H1 (cell line): ENCODE measurements around the gene DHRS9. TPM values are rescaled to one million over a fixed set of nuclear protein-coding genes. Genes with fewer than 3 reads are reported as not detected.

Experiments
- CTCF ChIA-PET: fragments of 300-600 bp; sonication (Branson Sonifier 250); formaldehyde crosslinking; loops from one replicate; lab custom pipeline; 2021; ENCODE audit not compliant: partially characterized antibody; lab: Charles Lee
- POLR2A ChIA-PET: fragments of 300-600 bp; sonication (Branson Sonifier 250); formaldehyde crosslinking; loops from one replicate; lab custom pipeline; 2021; ENCODE audit warnings: inconsistent platforms; ENCODE audit not compliant: partially characterized antibody; lab: Charles Lee
- DNase-seq, 2 experiments: peaks; one replicate each; pipeline versions ENCODE4 v3.0.0 to v3.0.0-alpha.2; 2010 to 2022; ENCODE audit warnings: low spot score in 2 of 2, low read depth in 1 of 2, mixed read lengths in 1 of 2
- FAIRE-seq: peaks from 2 replicates; lab custom pipeline; 2011; peaks lifted over from hg19 to GRCh38; lab: Jason Lieb, UNC
- H2AFZ ChIP-seq: 2 replicates; pipeline ENCODE4 v1.8.1; 2012; ENCODE audit warnings: low read length, inconsistent platforms
- H2AK5ac ChIP-seq: 2 replicates; pipeline ENCODE4 v1.6.1; 2013; ENCODE audit warnings: low read depth, low read length
- H2BK120ac ChIP-seq: replicated peaks from 2 replicates; pipeline ENCODE3; 2013; ENCODE audit warnings: low read depth, low read length, inconsistent platforms
- H2BK12ac ChIP-seq: 2 replicates; pipeline ENCODE4 v1.6.1; 2013; ENCODE audit warnings: low read depth, low read length
- H2BK15ac ChIP-seq: 2 replicates; pipeline ENCODE4 v1.6.1; 2013; ENCODE audit warnings: low read length
- H2BK20ac ChIP-seq: 2 replicates; pipeline ENCODE4 v1.6.1; 2013; ENCODE audit warnings: low read length
- H2BK5ac ChIP-seq: 2 replicates; pipeline ENCODE4 v1.6.1; 2013; ENCODE audit warnings: low read depth, low read length
- H3K14ac ChIP-seq: 2 replicates; pipeline ENCODE4 v1.6.1; 2013; ENCODE audit warnings: inconsistent platforms; ENCODE audit not compliant: insufficient read length
- H3K18ac ChIP-seq: 2 replicates; pipeline ENCODE4 v1.6.1; 2013; ENCODE audit warnings: low read length; ENCODE audit errors: extremely low read depth
- H3K23ac ChIP-seq: 2 replicates; pipeline ENCODE4 v1.6.1; 2013; ENCODE audit warnings: inconsistent platforms; ENCODE audit not compliant: insufficient read length
- H3K23me2 ChIP-seq: 2 replicates; pipeline ENCODE4 v1.6.1; 2013; ENCODE audit warnings: low read depth, low read length
- H3K27ac ChIP-seq: 2 replicates; pipeline ENCODE4 v1.6.1; 2011; ENCODE audit warnings: low read depth, low read length, inconsistent platforms
- H3K27me3 ChIP-seq, 4 experiments: replicated peaks in 1 of 4; 1 replicate in 1 of 4; 2 replicates in 3 of 4; pipeline versions ENCODE4 v1.6.1 to v1.8.1; 2011 to 2013; ENCODE audit warnings: low read length in 3 of 4, mild to moderate bottlenecking in 3 of 4, inconsistent platforms in 2 of 4, mixed read lengths in 2 of 4, moderate library complexity in 1 of 4; ENCODE audit not compliant: control insufficient read depth in 3 of 4, insufficient read depth in 3 of 4; ENCODE audit errors: extremely low read depth in 1 of 4
- H3K36me3 ChIP-seq, 4 experiments: 2 replicates each; pipeline versions ENCODE4 v1.6.1 to v1.8.1; 2011 to 2013; ENCODE audit warnings: mild to moderate bottlenecking in 4 of 4, low read length in 3 of 4, moderate library complexity in 2 of 4, control low read depth in 1 of 4, inconsistent platforms in 1 of 4; ENCODE audit not compliant: insufficient read depth in 4 of 4, control insufficient read depth in 2 of 4
- H3K4ac ChIP-seq: replicated peaks from 2 replicates; pipeline ENCODE3; 2013; ENCODE audit warnings: low read length, low read depth, mixed read lengths, inconsistent platforms; ENCODE audit not compliant: insufficient read length
- H3K4me1 ChIP-seq, 4 experiments: replicated peaks in 1 of 4; 1 replicate in 1 of 4; 2 replicates in 3 of 4; pipeline versions ENCODE4 v1.6.1 to v1.8.1; 2011 to 2013; ENCODE audit warnings: low read length in 3 of 4, inconsistent platforms in 2 of 4, mixed read lengths in 1 of 4; ENCODE audit not compliant: insufficient read depth in 4 of 4, control insufficient read depth in 3 of 4
- H3K4me2 ChIP-seq, 2 experiments: 2 replicates each; pipeline versions ENCODE4 v1.6.1 to v1.8.1; 2011 to 2013; ENCODE audit warnings: low read depth in 2 of 2, low read length in 2 of 2, control low read depth in 1 of 2, inconsistent platforms in 1 of 2, mild to moderate bottlenecking in 1 of 2; ENCODE audit not compliant: insufficient read depth in 1 of 2
- H3K4me3 ChIP-seq, 4 experiments: fragments of 200-600, 300-600 bp in 1 of 4; sonication (generic), shearing (Covaris generic), sonication (Bioruptor Twin) in 1 of 4; 2 replicates each; pipeline versions ENCODE4 v1.5.1 to v1.8.1; 2011 to 2016; ENCODE audit warnings: low read length in 4 of 4, low read depth in 3 of 4, control low read depth in 2 of 4, inconsistent platforms in 2 of 4, mild to moderate bottlenecking in 2 of 4, mixed read lengths in 1 of 4, moderate library complexity in 1 of 4; ENCODE audit not compliant: insufficient read depth in 2 of 4; ENCODE audit errors: extremely low read depth in 1 of 4
- H3K56ac ChIP-seq: replicated peaks from 2 replicates; pipeline ENCODE3; 2013; ENCODE audit warnings: low read depth, mild to moderate bottlenecking, mixed read lengths, low read length, inconsistent platforms; ENCODE audit not compliant: insufficient read length
- H3K79me1 ChIP-seq: 2 replicates; pipeline ENCODE4 v1.6.1; 2013; ENCODE audit warnings: low read depth, low read length, control low read depth
- H3K79me2 ChIP-seq, 2 experiments: 2 replicates each; pipeline versions ENCODE4 v1.6.1 to v1.8.1; 2012 to 2013; ENCODE audit warnings: low read length in 2 of 2, mild to moderate bottlenecking in 2 of 2, inconsistent platforms in 1 of 2; ENCODE audit not compliant: insufficient read depth in 2 of 2, control insufficient read depth in 1 of 2
- H3K9ac ChIP-seq, 4 experiments: replicated peaks in 1 of 4; 1 replicate in 1 of 4; 2 replicates in 3 of 4; pipeline versions ENCODE4 v1.6.1 to v1.8.1; 2011 to 2013; ENCODE audit warnings: low read depth in 3 of 4, low read length in 3 of 4, control low read depth in 2 of 4, mild to moderate bottlenecking in 2 of 4, moderate library complexity in 2 of 4, inconsistent platforms in 1 of 4; ENCODE audit errors: extremely low read depth in 1 of 4
- H3K9me3 ChIP-seq, 2 experiments: 2 replicates each; pipeline versions ENCODE4 v1.6.1 to v1.8.1; 2012 to 2013; ENCODE audit warnings: mild to moderate bottlenecking in 2 of 2, moderate library complexity in 2 of 2, control low read depth in 1 of 2, inconsistent platforms in 1 of 2, low read depth in 1 of 2, low read length in 1 of 2, mixed read lengths in 1 of 2; ENCODE audit not compliant: insufficient read depth in 2 of 2
- H4K20me1 ChIP-seq, 2 experiments: replicated peaks in 1 of 2; 2 replicates each; pipeline versions ENCODE3 to v1.8.1; 2011 to 2013; ENCODE audit warnings: inconsistent platforms in 2 of 2, low read length in 2 of 2, mild to moderate bottlenecking in 1 of 2; ENCODE audit not compliant: insufficient read depth in 2 of 2, control insufficient read depth in 1 of 2
- H4K5ac ChIP-seq: 2 replicates; pipeline ENCODE4 v1.6.1; 2013; ENCODE audit warnings: low read length, low read depth, mixed read lengths, inconsistent platforms; ENCODE audit not compliant: insufficient read length
- H4K8ac ChIP-seq: 2 replicates; pipeline ENCODE4 v1.8.0; 2013; ENCODE audit warnings: mild to moderate bottlenecking, moderate library complexity, low read length, inconsistent platforms; ENCODE audit not compliant: insufficient read depth; ENCODE audit errors: extremely low read depth
- H4K91ac ChIP-seq: replicated peaks from 2 replicates; pipeline ENCODE3; 2013; ENCODE audit warnings: low read length, mixed read lengths, inconsistent platforms; ENCODE audit not compliant: insufficient read length
- CEBPB ChIP-seq: IDR thresholded peaks from 2 replicates; pipeline ENCODE4 v1.6.1; 2012; ENCODE audit warnings: low read depth, low read length
- CHD1 ChIP-seq: IDR thresholded peaks from 2 replicates; pipeline ENCODE4 v1.6.1; 2012; ENCODE audit warnings: low read depth, low read length, improper control_type of control experiment
- EGR1 ChIP-seq: IDR thresholded peaks from 2 replicates; pipeline ENCODE4 v1.6.1; 2011; ENCODE audit warnings: low read depth, low read length, borderline replicate concordance
- EP300 ChIP-seq, 2 experiments: IDR thresholded peaks; 1 replicate in 1 of 2; 2 replicates in 1 of 2; pipeline ENCODE4 v1.6.1; 2011 to 2012; ENCODE audit warnings: low read depth in 2 of 2, low read length in 2 of 2, mild to moderate bottlenecking in 2 of 2, borderline replicate concordance in 1 of 2, inconsistent platforms in 1 of 2, moderate library complexity in 1 of 2
- JUN ChIP-seq: IDR thresholded peaks from 2 replicates; pipeline ENCODE4 v1.6.1; 2011; ENCODE audit warnings: low read depth, mild to moderate bottlenecking, improper control_type of control experiment, low read length
- SRF ChIP-seq: IDR thresholded peaks from 2 replicates; pipeline ENCODE4 v1.6.1; 2011; ENCODE audit warnings: mild to moderate bottlenecking, low read depth, low read length, moderate library complexity
- WGBS, 2 experiments: shearing (Covaris generic) in 1 of 2; methylation state at CpG; one replicate each; pipeline versions ENCODE4 v1.1.6 to v1.1.7; 2013 to 2015; ENCODE audit warnings: low lambda C conversion rate in 2 of 2, mixed read lengths in 2 of 2, inconsistent platforms in 1 of 2, low coverage in 1 of 2, missing lambda C conversion rate in 1 of 2; ENCODE audit not compliant: insufficient replicate concordance in 2 of 2, insufficient coverage in 1 of 2, insufficient read length in 1 of 2; ENCODE audit errors: extremely low coverage in 1 of 2, missing lambda C conversion rate in 1 of 2; 5-methylcytosine and 5-hydroxymethylcytosine counted together
- polyA plus RNA-seq, 7 experiments: library from polyadenylated mRNA; depleted of rRNA in 3 of 7; stranded (reverse) in 5 of 7; unstranded in 2 of 7; fragments of >200 nt in 5 of 7; fragments of 200-250 nt in 2 of 7; gene quantifications; 1 replicate in 5 of 7; 2 replicates in 1 of 7; 4 replicates in 1 of 7; pipeline versions ENCODE4 v1.2.1 to v1.2.3, GENCODE V29; 2011 to 2013; ENCODE audit warnings: missing spikeins in 2 of 7, mixed read lengths in 2 of 7
- total RNA-seq: library from RNA; stranded (reverse); fragmentation: NEBNext Ultra II Directional; extraction: Animal tissue kit (Norgen Biotek cat#: 25700); gene quantifications from 2 replicates; pipeline ENCODE4 v1.2.1, GENCODE V29; 2021

DHRS9 gene
- total and polyA plus RNA-seq, 2 of the 8 experiments (the other 6 are each of a cell fraction or from before 2014, with no cell fraction given): not detected

- 88% methylated on average over 2 of the region's 2 CpGs; no CpG with 5 or more reads in 1 of the 2 experiments for WGBS, 2 experiments
- H3K56ac ChIP-seq: no peak overlapping the region
- H3K14ac ChIP-seq: no peak overlapping the region
- H4K91ac ChIP-seq: no peak overlapping the region
- H2BK12ac ChIP-seq: no peak overlapping the region
- H2BK15ac ChIP-seq: no peak overlapping the region
- ChIA-PET POLR2A (no interaction called here), CTCF (interaction anchor here (0.6 to 1.8 kb wide), 4 partner anchors 27 to 1568 kb away, joined by 3 to 7 read pairs (median 3); no protein-coding TSS in a partner anchor)
- DNase-seq (no peak), FAIRE-seq (no peak)
- H3K4me2 ChIP-seq: no peak overlapping the region
- no peaks in the 10 kb centered on the region for H3K79me2 ChIP-seq
- no peak overlapping the region for H3K18ac ChIP-seq
- H3K4me3 ChIP-seq: no peak overlapping the region
- H3K36me3 ChIP-seq: no peaks in the 10 kb centered on the region
- no peaks in the 10 kb centered on the region; the same call in 1 of the 2 replicates for H3K23me2 ChIP-seq
- no peaks in the 10 kb centered on the region for H4K20me1 ChIP-seq
- no peak overlapping the region for H3K23ac ChIP-seq
- H3K27me3 ChIP-seq: no peaks in the 10 kb centered on the region; a peak in 2 of 7 replicates
- H4K8ac ChIP-seq: no peak overlapping the region
- H2BK20ac ChIP-seq: no peak overlapping the region
- H3K4me1 ChIP-seq: no peaks in the 10 kb centered on the region
- H3K27ac ChIP-seq: no peak overlapping the region
- H4K5ac ChIP-seq: no peak overlapping the region
- H2AK5ac ChIP-seq: no peak overlapping the region
- H2AFZ ChIP-seq: no peak overlapping the region
- no peak overlapping the region for H2BK120ac ChIP-seq
- H3K9ac ChIP-seq: no peak overlapping the region
- no peak overlapping the region for H3K4ac ChIP-seq
- H3K79me1 ChIP-seq: no peaks in the 10 kb centered on the region
- H3K9me3 ChIP-seq: no peaks in the 10 kb centered on the region
- no peak overlapping the region for H2BK5ac ChIP-seq
- TF ChIP-seq JUN: no peak
- no peak for TF ChIP-seq EP300 (IDR thresholded peaks at IDR 0.05; ENCODE audit: borderline replicate concordance in 1 of 2, low read depth in 2 of 2, low read length in 2 of 2)
- TF ChIP-seq EGR1: no peak
- TF ChIP-seq SRF: no peak
- TF ChIP-seq CEBPB: no peak
- TF ChIP-seq CHD1: no peak
Observed at GRCh38 chr2:169093535-169093934, 24.2 kb downstream of the DHRS9 start.
